Measurements from ENCODE around the gene BRSK1. TPM values are rescaled to one million over a fixed set of nuclear protein-coding genes. Genes with fewer than 3 reads are reported as not detected.
A peak's percentile ranks its signal among the peaks of the same experiment; 100 is the strongest.

BRSK1 gene
- total RNA-seq, 4 donors from 2014 or later, result 0.73 to 1.1 TPM; not detected in 2

- Histone ChIP-seq H3K27ac (no peak overlapping the region), H3K27me3 (peaks cover 10 to 58% (median 20%) of the 10 kb centered on the region in 4 donors), H3K4me3 (no peak overlapping the region), H3K4me1 (peaks cover 16 to 42% (median 25%) of the 10 kb centered on the region in 3 donors), H3K36me3 (peaks cover 0 to 20% (median 6%) of the 10 kb centered on the region in 3 donors), H3K9me3 (no peaks in the 10 kb centered on the region)
- no peak for DNase-seq
- TF ChIP-seq, protein P1, sequence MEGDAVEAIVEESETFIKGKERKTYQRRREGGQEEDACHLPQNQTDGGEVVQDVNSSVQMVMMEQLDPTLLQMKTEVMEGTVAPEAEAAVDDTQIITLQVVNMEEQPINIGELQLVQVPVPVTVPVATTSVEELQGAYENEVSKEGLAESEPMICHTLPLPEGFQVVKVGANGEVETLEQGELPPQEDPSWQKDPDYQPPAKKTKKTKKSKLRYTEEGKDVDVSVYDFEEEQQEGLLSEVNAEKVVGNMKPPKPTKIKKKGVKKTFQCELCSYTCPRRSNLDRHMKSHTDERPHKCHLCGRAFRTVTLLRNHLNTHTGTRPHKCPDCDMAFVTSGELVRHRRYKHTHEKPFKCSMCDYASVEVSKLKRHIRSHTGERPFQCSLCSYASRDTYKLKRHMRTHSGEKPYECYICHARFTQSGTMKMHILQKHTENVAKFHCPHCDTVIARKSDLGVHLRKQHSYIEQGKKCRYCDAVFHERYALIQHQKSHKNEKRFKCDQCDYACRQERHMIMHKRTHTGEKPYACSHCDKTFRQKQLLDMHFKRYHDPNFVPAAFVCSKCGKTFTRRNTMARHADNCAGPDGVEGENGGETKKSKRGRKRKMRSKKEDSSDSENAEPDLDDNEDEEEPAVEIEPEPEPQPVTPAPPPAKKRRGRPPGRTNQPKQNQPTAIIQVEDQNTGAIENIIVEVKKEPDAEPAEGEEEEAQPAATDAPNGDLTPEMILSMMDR (IDR thresholded peaks at IDR 0.05), result no peak
- TF ChIP-seq POLR2A (IDR thresholded peaks at IDR 0.05), result no peak
- WGBS, 2 donors, result 55% methylated on average over 8 to 9 of the region's 11 CpGs
- intact Hi-C loops (cut with DNase I), result no loop called here
Measured at GRCh38 chr19:55350620-55351315, 67.0 kb downstream of the BRSK1 start.

DNA sequence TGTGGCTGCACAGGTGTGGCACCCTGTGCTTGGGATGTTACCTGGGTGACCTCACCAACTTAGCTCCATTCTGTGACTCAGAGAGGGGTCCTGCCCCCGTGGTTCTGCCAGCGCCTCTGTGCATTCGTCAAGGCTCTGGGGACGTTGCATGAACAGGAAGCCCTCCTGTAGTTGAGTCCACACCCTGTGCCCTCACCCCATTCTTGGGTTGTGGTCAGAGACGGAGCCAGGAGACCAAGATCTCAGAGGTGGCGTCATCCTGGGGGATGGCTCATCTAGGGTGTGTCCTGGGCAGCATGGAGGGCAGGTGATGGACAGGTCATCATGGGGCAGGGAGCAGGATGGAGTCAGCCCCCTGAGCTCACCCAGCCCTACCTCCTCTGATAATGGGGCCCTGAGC, 68.2 kb downstream of the BRSK1 start:
- no peaks in the 10 kb centered on the region for H3K9me3 ChIP-seq
- peaks cover 10 to 71% (median 20%) of the 10 kb centered on the region in 4 donors for H3K27me3 ChIP-seq
- intact Hi-C loops (cut with DNase I), result no loop called here
- peaks cover 16 to 39% (median 22%) of the 10 kb centered on the region in 3 donors for H3K4me1 ChIP-seq
- no peak overlapping the region for H3K4me3 ChIP-seq
- no peak for DNase-seq
- no peak overlapping the region for H3K27ac ChIP-seq
- H3K36me3 ChIP-seq, result peaks cover 0 to 8% (median 2%) of the 10 kb centered on the region in 3 donors
- TF ChIP-seq POLR2A (IDR thresholded peaks at IDR 0.05), result no peak
- TF ChIP-seq, protein P1 (IDR thresholded peaks at IDR 0.05), result no peak
- 60% methylated on average over 1 of the region's 6 CpGs; no CpG with 5 or more reads in 1 of the 2 donors for WGBS, 2 donors

DNA sequence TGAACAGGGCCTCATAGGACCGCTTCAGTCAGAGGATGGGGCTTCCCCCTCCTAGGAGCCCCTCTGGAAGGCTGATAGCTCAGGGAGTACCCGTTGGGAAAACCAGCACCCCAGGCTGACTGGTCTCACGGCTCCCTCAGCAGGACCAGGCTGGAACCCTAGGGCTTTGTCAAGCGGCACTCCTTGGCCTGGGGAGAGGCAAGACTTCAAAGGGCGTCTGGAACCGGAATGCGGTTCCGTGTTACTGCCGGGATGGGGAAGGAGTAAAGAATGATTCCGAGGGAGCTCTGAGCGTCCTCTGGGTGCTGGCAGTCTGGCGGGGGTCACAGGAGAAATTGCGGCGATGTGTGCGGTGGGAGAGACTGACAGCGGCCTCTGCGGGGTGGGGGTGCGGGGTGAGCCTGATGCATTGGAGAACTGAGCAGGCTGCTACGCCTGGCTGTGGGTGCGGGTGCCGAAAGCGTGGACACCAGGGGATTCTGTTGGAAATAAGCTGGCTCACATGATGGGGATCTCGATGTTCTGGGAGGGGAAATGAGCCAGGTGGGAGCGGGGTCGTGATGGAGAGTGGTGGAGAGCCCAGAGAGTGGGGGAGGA, 68.8 kb downstream of the BRSK1 start:
- Histone ChIP-seq H3K36me3 (peaks cover 0 to 2% (median 0%) of the 10 kb centered on the region in 3 donors), H3K27ac (no peak overlapping the region), H3K4me1 (peaks cover 16 to 39% (median 22%) of the 10 kb centered on the region in 3 donors), H3K27me3 (peaks cover 10 to 77% (median 20%) of the 10 kb centered on the region in 4 donors), H3K4me3 (no peak overlapping the region), H3K9me3 (no peaks in the 10 kb centered on the region)
- TF ChIP-seq, protein P1 (IDR thresholded peaks at IDR 0.05), result no peak
- no peak for TF ChIP-seq POLR2A (IDR thresholded peaks at IDR 0.05)
- WGBS, 2 donors, result 64 to 78% methylated on average over 19 to 22 of the region's 25 CpGs
- no peak for DNase-seq
- intact Hi-C loops (cut with DNase I), result no loop called here

- Histone ChIP-seq H3K4me1 (peaks cover 16 to 39% (median 22%) of the 10 kb centered on the region in 3 donors), H3K27ac (no peak overlapping the region), H3K4me3 (peak overlapping the region; percentile 18 to 67 (median 46)), H3K9me3 (no peaks in the 10 kb centered on the region), H3K27me3 (peaks cover 10 to 82% (median 20%) of the 10 kb centered on the region in 4 donors), H3K36me3 (no peaks in the 10 kb centered on the region)
- intact Hi-C loops (cut with DNase I), result no loop called here
- no peak for DNase-seq
- 4 to 8% methylated on average over 12 to 16 of the region's 24 CpGs for WGBS, 2 donors
- TF ChIP-seq, protein P1 (IDR thresholded peaks at IDR 0.05), result no peak
- TF ChIP-seq POLR2A (IDR thresholded peaks at IDR 0.05), result no peak
Measured at GRCh38 chr19:55353356-55353802, 69.6 kb downstream of the BRSK1 start.
